Measurements from ENCODE around the gene GP2.

- no peak for TF ChIP-seq POLR2AphosphoS5 (IDR thresholded peaks at IDR 0.05)
- TF ChIP-seq, protein P1, sequence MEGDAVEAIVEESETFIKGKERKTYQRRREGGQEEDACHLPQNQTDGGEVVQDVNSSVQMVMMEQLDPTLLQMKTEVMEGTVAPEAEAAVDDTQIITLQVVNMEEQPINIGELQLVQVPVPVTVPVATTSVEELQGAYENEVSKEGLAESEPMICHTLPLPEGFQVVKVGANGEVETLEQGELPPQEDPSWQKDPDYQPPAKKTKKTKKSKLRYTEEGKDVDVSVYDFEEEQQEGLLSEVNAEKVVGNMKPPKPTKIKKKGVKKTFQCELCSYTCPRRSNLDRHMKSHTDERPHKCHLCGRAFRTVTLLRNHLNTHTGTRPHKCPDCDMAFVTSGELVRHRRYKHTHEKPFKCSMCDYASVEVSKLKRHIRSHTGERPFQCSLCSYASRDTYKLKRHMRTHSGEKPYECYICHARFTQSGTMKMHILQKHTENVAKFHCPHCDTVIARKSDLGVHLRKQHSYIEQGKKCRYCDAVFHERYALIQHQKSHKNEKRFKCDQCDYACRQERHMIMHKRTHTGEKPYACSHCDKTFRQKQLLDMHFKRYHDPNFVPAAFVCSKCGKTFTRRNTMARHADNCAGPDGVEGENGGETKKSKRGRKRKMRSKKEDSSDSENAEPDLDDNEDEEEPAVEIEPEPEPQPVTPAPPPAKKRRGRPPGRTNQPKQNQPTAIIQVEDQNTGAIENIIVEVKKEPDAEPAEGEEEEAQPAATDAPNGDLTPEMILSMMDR (IDR thresholded peaks at IDR 0.05), result no peak
These were observed 25.5 kb downstream of the GP2 start for GRCh38 chr16:20301840-20302239.
